Activated T-helper 1 cell treated with anti-CD3 and anti-CD28 coated beads, Interleukin-12 subunit alpha, Interleukin-12 subunit beta, Interleukin-2, Interleukin-4 antibody, amounts not matched to agents 30 ng/mL and 10 ng/mL and 1 ng/mL, durations not matched to agents 14 hours and 24 hours and 36 hours (primary cell): ENCODE results near the gene RHNO1. TPM values are rescaled to one million over a fixed set of nuclear protein-coding genes. Genes with fewer than 3 reads are reported as not detected.

Source experiments
- DNase-seq: peaks from one replicate; pipeline ENCODE4 v3.0.0; 2021; ENCODE audit warnings: low spot score
- H3K27ac Mint-ChIP-seq: one replicate; pipeline ENCODE4 v1.8.0; 2021; ENCODE audit warnings: mild to moderate bottlenecking, mixed read lengths
- H3K27me3 Mint-ChIP-seq: one replicate; pipeline ENCODE4 v1.8.0; 2022; ENCODE audit warnings: mild to moderate bottlenecking, moderate library complexity, mixed read lengths; ENCODE audit not compliant: insufficient read depth
- H3K36me3 Mint-ChIP-seq: one replicate; pipeline ENCODE4 v1.8.0; 2021; ENCODE audit warnings: low read depth, mixed read lengths
- H3K4me1 Mint-ChIP-seq: one replicate; pipeline ENCODE4 v1.8.0; 2021; ENCODE audit warnings: low read depth, mixed read lengths
- H3K4me3 Mint-ChIP-seq: one replicate; pipeline ENCODE4 v1.8.0; 2021; ENCODE audit warnings: mild to moderate bottlenecking, moderate library complexity, mixed read lengths
- H3K9me3 Mint-ChIP-seq: one replicate; pipeline ENCODE4 v1.8.0; 2021; ENCODE audit warnings: mixed read lengths
- intact Hi-C: fragments of 100-400 bp; cut with micrococcal nuclease; formaldehyde crosslinking; loops from one replicate; pipeline ENCODE4 v1.15.1; 2024
- total RNA-seq: library from RNA; stranded (reverse); gene quantifications from 2 replicates; pipeline ENCODE4 v1.2.3, GENCODE V29; 2022

Gene RHNO1
- total RNA-seq: 43.3 and 48.1 TPM in 2 replicates

DNA sequence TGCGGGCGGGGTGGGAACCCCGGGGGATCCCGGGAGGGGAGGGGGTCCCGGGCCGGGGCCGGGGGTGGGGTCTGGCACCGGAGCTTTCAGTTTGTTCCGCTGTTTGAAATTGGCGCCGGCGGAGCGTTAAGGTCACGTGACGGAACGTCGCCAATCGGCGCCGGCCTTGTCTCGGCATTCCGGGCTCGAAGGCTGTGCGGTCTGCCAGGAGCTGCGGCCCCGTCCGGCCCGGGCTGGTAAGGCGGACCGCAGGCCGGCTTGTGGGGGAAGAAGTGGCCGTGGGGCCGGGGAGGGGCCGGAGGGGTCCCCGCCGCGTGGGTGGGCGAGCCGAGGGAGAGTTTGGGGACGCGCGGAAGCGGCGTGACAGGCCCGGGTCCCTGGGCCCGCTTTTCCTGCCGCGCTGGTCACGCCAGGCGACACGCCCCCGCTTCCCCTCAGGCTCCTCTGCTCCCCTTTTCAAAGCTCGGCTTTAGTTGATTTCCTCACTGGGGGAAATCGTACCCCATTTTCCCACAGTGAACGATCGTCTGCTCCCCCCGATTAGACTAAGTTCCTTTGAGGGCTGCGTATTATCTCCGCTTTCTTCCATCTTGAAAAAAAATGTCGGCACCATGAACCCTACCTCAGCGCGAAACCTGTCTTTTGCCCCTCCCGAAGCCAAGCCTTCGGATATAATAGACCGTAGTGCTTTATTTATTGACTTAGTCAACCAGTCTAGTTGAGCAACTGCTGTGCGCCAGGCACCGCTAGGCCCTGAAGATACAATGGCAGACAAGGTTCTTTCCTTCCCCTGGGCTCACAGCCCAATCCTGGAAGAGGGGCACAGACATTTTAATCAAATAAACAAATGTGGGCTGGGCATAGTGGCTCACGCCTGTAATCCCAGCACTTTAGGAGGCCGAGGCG, at the start of gene RHNO1, which contains the start of gene FOXM1:
RHNO1 (plus strand) TSS at position 177 of the 906 bp plus-strand sequence. CDS start 8,144 bp downstream, outside the sequence.
FOXM1 (minus strand) TSS at position 128 of the 906 bp plus-strand sequence. CDS start 2,696 bp downstream, outside the sequence.
- Mint-ChIP-seq H3K4me1 (peaks cover 51% of the 10 kb centered on the region), H3K4me3 (peak within 1 kb of the TSS; percentile 99), H3K36me3 (peaks cover 30% of the 10 kb centered on the region), H3K27ac (peak within 1 kb of the TSS; percentile 100), H3K9me3 (no peaks in the 10 kb centered on the region), H3K27me3 (no peaks in the 10 kb centered on the region)
- intact Hi-C loops: loop anchor here (1.0 to 5.0 kb wide), 5 partner anchors 9 to 185 kb away; partner anchors contain the start of genes ITFG2 and TULP3
- peak; percentile 86 for DNase-seq

DNA sequence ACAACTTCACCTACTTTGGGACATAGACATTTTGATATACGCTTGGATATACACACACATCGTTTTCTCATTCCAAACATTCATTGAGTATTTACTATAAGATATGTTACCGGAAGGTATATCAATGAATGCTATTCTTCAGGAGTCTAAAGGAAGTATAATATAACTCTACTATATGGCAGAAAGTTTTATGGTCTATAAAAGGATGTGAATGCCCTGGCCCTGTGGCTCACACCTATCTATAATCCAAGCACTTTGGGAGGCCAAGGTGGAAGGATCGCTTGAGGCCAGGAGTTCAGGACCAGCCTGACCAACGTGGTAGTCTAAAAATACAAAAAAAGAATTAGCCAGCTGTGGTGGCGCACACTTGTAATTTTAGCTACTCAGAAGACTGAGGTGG, 47.7 kb upstream of the RHNO1 start:
- intact Hi-C loops: no loop called here
- Mint-ChIP-seq H3K36me3 (peaks cover 30% of the 10 kb centered on the region), H3K4me3 (no peak overlapping the region), H3K27me3 (peaks cover under 1% of the 10 kb centered on the region), H3K9me3 (no peaks in the 10 kb centered on the region), H3K4me1 (no peaks in the 10 kb centered on the region), H3K27ac (no peak overlapping the region)
- DNase-seq: no peak

DNA sequence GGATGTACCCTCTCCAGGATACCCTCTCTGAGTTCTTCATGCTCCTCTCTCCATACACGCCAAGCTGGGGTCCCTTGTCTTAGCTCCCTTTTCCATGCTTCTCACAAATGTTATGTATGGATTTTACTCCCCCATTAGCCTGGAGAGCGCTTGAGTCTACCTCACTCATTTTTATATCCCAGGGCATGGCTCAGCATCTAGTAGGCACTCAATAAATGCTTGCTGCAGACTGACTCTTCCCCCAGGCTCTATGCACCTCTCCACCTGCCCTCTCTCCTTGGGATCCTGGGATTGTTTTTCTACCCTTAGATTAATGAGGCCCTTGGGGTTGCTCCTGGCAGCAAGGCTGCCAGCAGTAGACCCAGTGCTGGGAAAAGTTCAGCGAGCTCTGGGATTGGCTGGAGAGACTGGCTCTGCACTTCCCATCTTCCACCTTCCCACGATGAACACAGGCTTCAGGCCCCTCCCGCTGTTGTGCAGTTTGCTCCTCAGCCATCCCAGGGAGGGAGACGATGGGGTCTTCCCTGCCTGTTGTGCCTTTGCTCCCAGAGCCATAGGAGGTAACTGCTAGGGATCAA, 44.4 kb upstream of the RHNO1 start:
- intact Hi-C loops: no loop called here
- Mint-ChIP-seq H3K27me3 (peaks cover 2% of the 10 kb centered on the region), H3K36me3 (peaks cover 17% of the 10 kb centered on the region), H3K4me1 (no peaks in the 10 kb centered on the region), H3K4me3 (no peak overlapping the region), H3K9me3 (no peaks in the 10 kb centered on the region), H3K27ac (no peak overlapping the region)
- DNase-seq: no peak

DNA sequence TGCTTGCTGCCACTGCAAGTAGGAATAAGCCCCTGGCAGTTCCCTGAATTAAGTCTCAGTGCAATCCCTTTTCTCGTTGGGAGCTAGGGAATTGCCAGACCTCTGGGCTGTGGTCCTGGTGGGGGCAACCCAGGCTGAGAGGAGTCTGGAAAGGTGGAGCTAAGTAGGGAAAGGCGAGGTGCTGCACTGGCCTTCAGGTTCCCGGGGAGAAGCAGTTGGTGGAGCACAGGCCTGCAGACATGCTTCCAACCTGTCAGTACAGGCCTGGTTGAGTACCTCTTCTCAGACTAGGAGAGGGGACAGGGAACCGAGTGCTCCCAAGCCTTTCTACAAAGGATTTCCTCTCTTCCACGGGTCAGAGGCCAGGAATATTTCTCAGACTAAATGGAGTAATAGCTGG, 43.7 kb upstream of the RHNO1 start:
- no peak for DNase-seq
- intact Hi-C loops: no loop called here
- H3K36me3 Mint-ChIP-seq: peaks cover 13% of the 10 kb centered on the region
- H3K27ac Mint-ChIP-seq: no peak overlapping the region
- no peaks in the 10 kb centered on the region for H3K4me1 Mint-ChIP-seq
- peaks cover 2% of the 10 kb centered on the region for H3K27me3 Mint-ChIP-seq
- no peaks in the 10 kb centered on the region for H3K9me3 Mint-ChIP-seq
- no peak overlapping the region for H3K4me3 Mint-ChIP-seq

GRCh38 chr12:2833810-2834209, 43.2 kb upstream of the RHNO1 start:
- no peak overlapping the region for H3K4me3 Mint-ChIP-seq
- no peak overlapping the region for H3K27ac Mint-ChIP-seq
- intact Hi-C loops: no loop called here
- H3K4me1 Mint-ChIP-seq: no peaks in the 10 kb centered on the region
- DNase-seq: no peak
- peaks cover 13% of the 10 kb centered on the region for H3K36me3 Mint-ChIP-seq
- H3K9me3 Mint-ChIP-seq: no peaks in the 10 kb centered on the region
- peaks cover 2% of the 10 kb centered on the region for H3K27me3 Mint-ChIP-seq

DNA sequence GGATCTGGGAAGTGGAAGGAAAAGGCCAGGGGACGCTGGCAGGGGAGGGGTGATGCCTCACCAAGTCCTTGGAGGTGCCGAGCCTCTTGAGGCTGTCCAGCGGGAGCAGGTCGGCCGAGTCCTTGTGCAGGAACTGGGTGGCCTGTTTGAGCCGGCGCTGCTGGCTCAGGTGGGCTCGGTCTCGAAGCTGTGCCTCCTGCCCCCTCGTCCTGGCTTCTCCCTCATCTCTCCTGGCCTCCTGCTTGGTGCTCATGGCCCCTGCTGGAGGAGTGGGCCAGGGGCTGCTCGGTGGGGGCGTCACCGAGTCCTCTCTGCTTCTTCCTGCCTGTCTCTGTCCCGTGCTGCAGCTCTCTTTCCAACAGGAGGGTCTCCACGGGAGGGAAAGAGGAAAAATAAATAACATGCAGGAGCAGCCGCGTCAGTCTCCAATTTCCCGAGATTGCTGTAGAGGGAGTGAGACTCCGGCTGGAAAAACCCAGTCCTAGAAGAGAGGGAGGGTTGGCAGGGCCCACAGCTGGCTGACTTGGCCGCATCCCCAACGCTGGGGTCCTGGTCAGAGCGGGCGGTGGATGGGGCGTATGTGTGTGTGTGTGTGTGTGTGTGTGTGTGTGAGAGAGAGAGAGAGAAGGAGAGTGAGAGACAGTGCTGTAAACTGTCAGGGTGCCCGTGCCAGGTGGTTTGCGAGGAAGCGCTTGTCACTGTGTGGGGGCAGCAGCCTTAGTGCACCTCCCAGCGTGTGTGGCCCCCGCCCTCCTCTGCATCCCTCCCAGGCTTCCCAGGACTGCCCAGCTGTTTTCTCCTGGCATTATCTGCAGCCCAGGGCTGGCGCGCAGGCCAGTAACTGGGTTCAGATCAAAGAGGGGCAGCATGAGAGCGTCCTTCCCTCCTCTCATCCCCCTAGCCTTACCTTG, 42.2 kb upstream of the RHNO1 start, which contains the start of gene NRIP2:
NRIP2 (minus strand) TSS at position 455 of the 911 bp plus-strand sequence; CDS start at position 403, 52 bp downstream.
- H3K27me3 Mint-ChIP-seq: peaks cover 2% of the 10 kb centered on the region
- no peak for DNase-seq
- H3K27ac Mint-ChIP-seq: no peak within 1 kb of the TSS
- H3K4me3 Mint-ChIP-seq: no peak within 1 kb of the TSS
- H3K9me3 Mint-ChIP-seq: no peaks in the 10 kb centered on the region
- intact Hi-C loops: no loop called here
- H3K4me1 Mint-ChIP-seq: no peaks in the 10 kb centered on the region
- H3K36me3 Mint-ChIP-seq: peaks cover 13% of the 10 kb centered on the region

DNA sequence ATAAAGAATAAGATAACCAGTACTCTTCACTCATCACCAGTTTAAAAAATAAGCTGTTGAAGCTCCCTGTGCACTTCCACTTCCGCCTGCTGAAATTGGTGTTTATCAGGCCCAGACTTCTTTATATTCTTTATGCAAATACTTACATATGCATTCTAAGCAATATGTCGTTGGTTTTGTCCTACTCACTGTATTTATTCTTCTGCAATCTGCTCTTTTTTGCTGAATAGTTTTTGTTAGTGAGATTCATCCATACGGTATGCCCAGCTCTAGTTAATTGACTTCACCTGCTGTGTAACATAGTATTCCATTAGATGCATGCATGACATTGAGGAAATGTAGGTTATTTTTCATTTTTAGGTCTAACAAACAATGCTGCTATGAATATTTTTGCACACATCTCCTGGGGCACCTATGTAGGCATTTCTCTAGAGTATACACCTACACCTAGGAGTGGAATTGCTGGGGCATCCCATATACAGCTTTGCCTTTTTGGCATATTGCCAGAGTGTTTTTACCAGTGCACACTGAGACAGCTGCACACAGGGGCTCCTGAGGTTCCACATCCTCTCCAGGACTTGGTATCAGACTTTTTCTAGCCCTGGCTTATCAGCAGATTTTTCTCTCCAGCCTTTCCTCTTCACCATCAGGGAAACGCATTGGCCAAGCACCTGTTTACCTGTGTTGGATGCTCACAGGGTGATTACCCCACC, 41.2 kb upstream of the RHNO1 start:
- no peak overlapping the region for H3K27ac Mint-ChIP-seq
- H3K9me3 Mint-ChIP-seq: no peaks in the 10 kb centered on the region
- H3K4me1 Mint-ChIP-seq: no peaks in the 10 kb centered on the region
- H3K36me3 Mint-ChIP-seq: peaks cover 10% of the 10 kb centered on the region
- no peak overlapping the region for H3K4me3 Mint-ChIP-seq
- intact Hi-C loops: no loop called here
- no peak for DNase-seq
- peaks cover 2% of the 10 kb centered on the region for H3K27me3 Mint-ChIP-seq

DNA sequence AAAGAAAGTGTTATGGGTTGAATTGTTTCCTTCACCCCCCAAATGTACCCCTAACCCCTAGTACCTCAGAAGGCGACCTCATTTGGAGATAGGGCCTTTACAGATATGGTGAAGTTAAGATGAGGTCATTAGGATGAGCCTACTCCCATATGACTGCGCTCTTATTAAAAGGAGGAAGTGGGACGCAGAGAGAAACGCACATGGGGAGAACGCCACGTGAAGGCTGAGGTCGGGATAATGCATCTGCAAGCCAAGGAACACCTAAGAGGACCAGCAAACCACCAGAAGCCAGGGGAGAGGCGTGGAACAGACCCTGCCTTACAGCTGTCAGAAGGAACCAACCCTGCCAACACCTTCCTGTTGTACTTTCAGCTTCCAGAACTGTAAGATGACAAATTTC, 40.4 kb upstream of the RHNO1 start:
- no peaks in the 10 kb centered on the region for H3K9me3 Mint-ChIP-seq
- no peak for DNase-seq
- H3K27me3 Mint-ChIP-seq: peaks cover 2% of the 10 kb centered on the region
- H3K27ac Mint-ChIP-seq: no peak overlapping the region
- H3K4me1 Mint-ChIP-seq: no peaks in the 10 kb centered on the region
- intact Hi-C loops: no loop called here
- H3K4me3 Mint-ChIP-seq: no peak overlapping the region
- peaks cover 9% of the 10 kb centered on the region for H3K36me3 Mint-ChIP-seq

GRCh38 chr12:2841056-2841650, 35.9 kb upstream of the RHNO1 start:
- H3K4me1 Mint-ChIP-seq: no peaks in the 10 kb centered on the region
- H3K36me3 Mint-ChIP-seq: peaks cover 3% of the 10 kb centered on the region
- H3K27me3 Mint-ChIP-seq: no peaks in the 10 kb centered on the region
- no peaks in the 10 kb centered on the region for H3K9me3 Mint-ChIP-seq
- no peak overlapping the region for H3K4me3 Mint-ChIP-seq
- no peak overlapping the region for H3K27ac Mint-ChIP-seq
- DNase-seq: no peak
- intact Hi-C loops: no loop called here

- H3K9me3 Mint-ChIP-seq: no peaks in the 10 kb centered on the region
- H3K36me3 Mint-ChIP-seq: no peaks in the 10 kb centered on the region
- no peak for DNase-seq
- intact Hi-C loops: no loop called here
- H3K27me3 Mint-ChIP-seq: no peaks in the 10 kb centered on the region
- H3K27ac Mint-ChIP-seq: no peak overlapping the region
- no peaks in the 10 kb centered on the region for H3K4me1 Mint-ChIP-seq
- H3K4me3 Mint-ChIP-seq: no peak overlapping the region
These were observed 34.1 kb upstream of the RHNO1 start for GRCh38 chr12:2842948-2843347.

- no peak overlapping the region for H3K27ac Mint-ChIP-seq
- no peaks in the 10 kb centered on the region for H3K27me3 Mint-ChIP-seq
- intact Hi-C loops: no loop called here
- DNase-seq: no peak
- H3K36me3 Mint-ChIP-seq: no peaks in the 10 kb centered on the region
- no peak overlapping the region for H3K4me3 Mint-ChIP-seq
- no peaks in the 10 kb centered on the region for H3K9me3 Mint-ChIP-seq
- no peaks in the 10 kb centered on the region for H3K4me1 Mint-ChIP-seq
These were observed 32.2 kb upstream of the RHNO1 start for GRCh38 chr12:2844786-2845185.

DNA sequence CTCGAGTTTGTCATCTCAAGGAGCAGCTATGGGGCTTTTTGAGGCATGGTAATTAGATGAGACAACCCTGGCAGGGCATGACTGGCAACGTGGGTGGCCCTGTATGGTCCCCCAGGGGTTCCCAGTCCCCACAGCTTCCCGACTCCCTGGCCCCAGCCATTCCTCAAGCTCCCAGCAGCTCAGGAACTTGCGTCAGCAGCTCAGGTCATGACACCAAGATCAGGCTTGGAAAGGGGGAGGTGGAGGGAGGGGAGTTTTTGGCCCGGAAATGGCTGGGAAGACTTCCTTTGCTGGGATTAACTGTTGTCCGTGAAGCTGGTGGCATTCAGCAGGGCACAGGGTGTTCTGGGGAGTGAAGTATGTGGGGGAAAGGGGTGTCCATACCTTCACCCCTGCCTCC, 31.7 kb upstream of the RHNO1 start:
- Mint-ChIP-seq H3K36me3 (no peaks in the 10 kb centered on the region), H3K4me3 (no peak overlapping the region), H3K27ac (no peak overlapping the region), H3K4me1 (no peaks in the 10 kb centered on the region), H3K9me3 (no peaks in the 10 kb centered on the region), H3K27me3 (no peaks in the 10 kb centered on the region)
- intact Hi-C loops: no loop called here
- no peak for DNase-seq
